HG02981 (cell line): ENCODE results near the gene CR1L.
A peak's percentile ranks its signal among the peaks of the same experiment; 100 is the strongest.
"Not testable (repeated sequence)": the region's sequence is repeated elsewhere in the genome, so short reads cannot be mapped to it uniquely, and the experiment has no call there.

Experiments
- ATAC-seq: cut with Tn5 transposase; IDR thresholded peaks from one replicate; pipeline ENCODE4 v1.9.1; 2021; ENCODE audit warnings: mild to moderate bottlenecking, moderate library complexity; ENCODE audit not compliant: unreplicated experiment

Gene CR1L

DNA sequence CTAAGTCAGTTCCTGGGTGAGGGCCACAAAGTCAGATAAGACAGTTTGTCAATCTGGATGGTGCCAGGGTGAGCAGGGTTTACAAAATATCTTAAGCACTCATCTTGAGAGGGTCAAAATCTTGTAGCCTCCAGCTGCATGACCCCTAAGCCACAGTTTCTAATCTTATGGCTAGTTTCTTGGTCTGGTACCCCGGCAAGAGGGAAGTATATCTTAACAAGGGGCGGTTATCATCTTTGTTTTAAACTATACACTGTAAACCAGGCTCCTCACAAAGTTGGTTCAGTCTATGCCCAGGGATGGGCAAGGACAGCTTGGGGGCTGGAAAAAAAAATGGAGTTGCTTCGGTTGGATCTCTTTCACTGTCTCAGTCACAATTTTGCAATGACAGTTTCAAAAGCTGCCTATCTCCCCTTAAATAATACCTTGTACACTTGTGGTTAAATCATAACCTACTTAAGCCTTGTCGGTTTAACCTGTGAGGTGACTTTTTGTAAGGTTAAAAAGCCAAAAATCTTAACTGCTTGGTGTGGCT is 99.1 kb downstream of the CR1L start:
- ATAC-seq: no peak

DNA sequence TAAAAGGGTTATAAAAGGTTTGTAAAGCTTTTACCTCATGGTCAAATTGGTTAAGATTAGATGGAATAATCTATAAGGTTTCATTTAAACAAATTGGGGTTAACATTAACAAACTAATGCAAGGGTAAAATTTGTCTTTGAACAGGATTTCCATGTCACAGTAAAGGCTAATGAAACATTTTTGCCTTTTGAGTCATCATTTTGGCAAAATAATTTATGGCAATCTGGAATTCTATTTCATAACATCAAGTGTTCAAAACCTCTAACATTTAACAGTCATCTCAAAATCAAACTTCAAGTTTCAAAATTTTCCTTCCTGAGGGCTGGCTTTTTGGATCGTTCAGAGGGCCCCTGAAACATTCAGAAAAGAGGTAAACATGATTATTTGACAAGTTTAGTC is 100.4 kb downstream of the CR1L start:
- ATAC-seq: no peak

DNA sequence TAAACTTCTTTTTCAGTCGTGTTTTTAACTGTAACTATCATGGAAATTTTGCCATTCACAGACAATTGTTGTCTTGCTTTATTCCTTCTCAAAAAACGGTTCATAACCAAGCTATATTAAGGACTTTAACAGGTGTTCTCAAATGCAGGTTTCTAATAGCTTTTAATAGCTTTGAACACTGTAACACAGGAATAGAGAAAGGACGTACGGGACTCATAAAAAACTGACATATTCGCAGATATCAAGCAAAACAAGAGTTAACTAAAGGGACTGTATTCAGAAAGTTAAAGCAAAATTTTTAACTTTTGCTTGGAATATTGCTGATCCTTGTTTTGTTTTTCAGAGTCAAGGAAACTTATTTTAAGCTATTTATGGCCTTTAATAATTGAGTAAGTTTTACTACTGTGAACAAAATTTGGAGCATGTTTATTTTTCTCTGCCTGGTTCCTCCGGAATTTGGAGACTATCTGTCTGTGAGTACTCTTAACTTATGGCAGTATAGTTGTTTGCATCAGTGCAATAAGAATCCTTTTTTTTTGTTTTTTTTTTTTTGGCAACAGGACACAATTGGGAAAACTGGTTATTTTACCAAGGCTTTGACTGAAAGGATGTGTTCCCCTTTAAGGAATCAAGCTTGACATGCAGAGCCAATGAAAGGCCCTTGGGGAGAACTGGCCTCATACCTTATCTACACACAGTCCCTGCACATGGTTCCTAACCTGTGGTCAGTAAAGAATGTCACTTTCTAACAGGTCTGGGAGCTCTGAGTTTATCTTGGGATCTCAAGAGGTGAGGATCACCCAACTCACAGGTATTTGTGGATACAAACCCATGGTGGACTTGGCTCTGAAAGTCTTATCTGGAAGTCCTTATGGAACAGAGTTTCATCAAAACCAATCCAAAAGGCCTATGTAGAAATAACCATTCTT is 101.2 kb downstream of the CR1L start:
- ATAC-seq: no peak

DNA sequence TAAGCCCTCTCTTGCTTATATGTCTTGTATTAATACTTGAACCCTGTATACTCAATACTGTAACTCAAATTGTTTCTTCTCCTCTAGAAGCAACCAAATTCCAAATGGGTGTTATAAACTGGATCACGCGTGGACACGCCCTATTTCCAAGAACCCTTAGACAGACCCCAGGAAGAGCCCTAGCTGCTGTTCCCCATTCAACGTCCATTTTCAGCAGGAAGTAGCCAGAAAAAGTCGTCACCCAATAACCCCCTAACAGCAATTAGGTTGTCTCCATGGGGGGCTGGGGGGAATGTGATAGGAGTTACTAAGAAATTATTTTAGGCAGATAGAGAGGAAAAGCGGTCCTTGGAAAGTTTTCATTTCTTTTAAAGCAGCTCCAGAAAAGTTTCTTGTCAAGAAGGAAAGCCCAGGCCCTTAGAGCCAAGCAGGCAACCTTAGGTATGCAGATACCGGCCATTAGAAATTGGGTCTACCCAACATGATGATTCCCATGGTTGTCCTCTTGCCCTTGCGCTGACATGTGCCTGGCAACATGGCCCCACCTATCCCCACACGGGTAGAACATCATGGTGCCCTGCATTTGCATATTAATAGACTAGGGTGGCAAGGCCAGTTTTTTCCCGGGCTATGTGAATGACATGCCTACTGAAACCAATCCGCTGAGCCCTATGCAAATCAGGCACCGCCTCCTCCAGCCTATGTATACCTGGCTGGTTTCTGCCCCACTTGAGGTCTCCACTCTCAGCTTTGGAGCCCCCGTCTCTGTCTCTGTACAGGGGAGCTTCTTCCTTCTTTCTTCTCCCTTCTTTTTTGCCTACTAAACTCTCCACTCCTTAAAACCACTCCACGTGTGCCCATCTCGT is 102.9 kb downstream of the CR1L start:
- no peak for ATAC-seq

DNA sequence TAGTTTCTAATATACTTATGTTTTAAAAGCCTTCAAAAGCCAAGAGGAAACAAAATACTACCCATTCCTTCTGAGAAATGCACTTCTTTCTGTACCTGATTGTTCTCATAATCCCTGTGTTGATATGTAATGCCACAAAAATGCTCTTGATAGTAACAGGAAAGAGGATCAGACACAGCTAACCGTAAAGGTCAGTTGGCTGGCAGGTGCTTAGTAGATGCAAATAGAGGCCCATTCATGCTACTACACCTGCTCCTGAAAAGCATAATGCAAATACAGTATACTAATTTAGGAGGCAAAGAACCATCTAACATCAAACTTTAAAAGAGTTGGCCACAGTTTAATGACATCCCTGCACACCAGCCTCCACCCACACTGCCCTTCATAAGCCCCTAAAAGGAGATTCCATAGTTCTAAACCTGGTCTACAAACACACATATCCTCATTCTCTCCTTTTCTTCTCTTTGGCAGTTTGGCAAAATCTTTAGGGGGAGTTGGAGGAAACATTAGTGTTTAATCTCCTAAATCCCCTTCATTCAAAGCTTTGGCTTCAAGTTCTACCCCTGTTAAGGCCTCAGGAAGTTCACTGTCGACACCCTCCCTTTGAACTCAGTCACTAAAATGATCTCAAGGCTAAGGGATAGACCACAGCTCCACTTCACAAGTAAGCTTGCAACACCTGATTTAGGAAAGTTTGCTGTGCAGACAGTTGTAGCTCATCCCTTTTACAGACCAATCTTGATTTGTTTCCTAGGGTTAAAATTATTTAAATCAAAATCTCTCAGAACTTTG is 104.0 kb downstream of the CR1L start:
- ATAC-seq: no peak

DNA sequence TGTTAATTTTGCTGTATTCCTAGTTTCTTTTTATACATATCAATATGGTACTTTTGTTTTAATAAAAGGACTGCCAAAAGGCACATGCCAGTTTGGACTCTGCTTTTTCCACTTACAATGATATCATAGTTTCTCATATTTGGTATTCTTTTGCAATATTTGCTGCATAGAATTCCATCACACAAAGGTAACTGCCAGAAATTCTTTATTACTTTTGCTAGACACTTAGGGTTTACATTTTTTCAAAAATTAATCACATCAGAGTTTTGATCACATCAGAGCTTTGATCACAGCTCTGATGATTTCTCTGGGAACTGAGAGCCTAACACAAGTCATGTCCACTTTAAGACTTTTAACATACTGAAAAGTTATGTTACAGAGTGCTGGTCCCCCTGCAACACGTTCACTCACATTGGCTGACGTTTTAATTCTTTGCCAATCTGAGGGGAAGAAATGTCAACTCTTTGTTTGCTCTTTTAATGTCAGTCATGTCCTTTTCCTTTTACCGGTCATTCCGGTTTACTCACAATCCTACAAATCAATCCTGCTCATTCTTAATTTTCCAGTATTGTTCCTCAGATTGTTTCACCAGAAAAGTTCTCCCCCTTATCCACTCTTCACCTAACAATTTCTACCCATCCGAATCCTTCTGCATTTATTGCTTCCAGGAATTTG is 105.8 kb downstream of the CR1L start:
- ATAC-seq: no peak

DNA sequence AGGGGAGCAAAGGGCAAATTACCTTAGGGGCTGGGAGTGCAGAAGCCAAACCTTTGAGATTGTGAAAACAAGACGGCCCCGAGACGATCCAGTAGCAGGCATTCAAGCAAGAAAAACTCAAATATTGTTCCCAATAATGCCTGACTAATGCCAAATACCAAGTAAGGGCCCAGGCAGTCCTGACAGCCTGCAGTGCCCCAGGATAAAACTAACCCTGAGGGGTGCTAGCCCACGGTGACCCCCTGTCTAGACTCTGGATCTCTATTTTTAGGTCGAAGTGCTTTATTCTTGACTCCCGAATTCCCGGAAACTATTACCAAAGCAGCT is 106.5 kb downstream of the CR1L start:
- peak; percentile 1 for ATAC-seq

DNA sequence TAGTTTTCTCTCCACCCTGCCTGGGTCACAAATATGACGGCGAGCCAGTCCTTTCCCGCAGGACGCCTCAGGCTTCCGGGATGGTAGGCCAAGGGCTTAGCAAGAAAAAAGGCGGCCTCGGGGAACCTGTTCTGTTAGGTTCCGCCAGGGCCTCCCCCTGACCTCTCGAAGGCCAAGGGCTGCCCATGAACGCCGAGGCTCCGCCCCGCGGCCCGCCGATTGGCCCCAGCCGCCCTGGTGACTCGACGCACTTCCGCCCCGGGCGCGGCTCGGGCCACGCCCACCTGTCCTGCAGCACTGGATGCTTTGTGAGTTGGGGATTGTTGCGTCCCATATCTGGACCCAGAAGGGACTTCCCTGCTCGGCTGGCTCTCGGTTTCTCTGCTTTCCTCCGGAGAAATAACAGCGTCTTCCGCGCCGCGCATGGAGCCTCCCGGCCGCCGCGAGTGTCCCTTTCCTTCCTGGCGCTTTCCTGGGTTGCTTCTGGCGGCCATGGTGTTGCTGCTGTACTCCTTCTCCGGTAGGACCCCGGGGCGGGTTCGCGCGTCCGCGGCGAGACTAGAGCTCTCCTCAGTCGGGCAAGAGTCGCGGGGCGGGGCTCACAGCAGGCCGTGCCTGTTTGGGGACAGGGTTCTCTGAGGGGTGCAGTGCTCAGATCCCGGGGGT is 107.0 kb downstream of the CR1L start, which contains the start of gene CD46:
Gene CD46, plus strand, starts transcription at position 265 of the 666 bp plus-strand sequence. Its CDS starts 159 bp downstream, at position 424.
- peak; percentile 97 for ATAC-seq

DNA sequence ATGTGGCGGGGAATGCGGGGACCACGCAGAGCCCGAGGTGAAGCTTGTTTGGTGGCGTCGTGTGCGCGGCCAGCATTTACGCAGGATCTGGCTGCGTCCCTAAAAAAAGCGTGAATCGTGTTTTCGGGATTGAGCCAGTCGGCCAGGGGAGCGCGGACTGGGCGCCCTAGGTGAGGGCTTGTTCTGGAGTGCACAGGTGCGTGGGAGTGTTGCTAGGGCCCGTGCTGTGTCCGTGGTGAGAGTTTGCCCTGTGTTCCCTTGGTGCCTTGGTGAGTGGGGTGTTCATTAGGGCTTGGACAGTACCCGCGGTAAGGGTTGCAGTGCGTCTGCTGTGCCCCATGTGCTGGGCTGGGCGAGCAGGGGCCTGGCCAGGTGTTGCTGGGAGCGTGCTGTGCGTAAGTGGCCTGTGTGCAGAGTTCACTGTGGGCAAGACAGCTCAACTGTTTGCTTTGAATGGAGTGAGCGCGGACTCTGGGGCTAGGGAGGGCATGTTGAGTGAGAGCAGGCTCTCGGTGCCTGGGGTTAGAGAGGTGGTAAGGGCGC is 107.6 kb downstream of the CR1L start:
- peak; percentile 22 for ATAC-seq

DNA sequence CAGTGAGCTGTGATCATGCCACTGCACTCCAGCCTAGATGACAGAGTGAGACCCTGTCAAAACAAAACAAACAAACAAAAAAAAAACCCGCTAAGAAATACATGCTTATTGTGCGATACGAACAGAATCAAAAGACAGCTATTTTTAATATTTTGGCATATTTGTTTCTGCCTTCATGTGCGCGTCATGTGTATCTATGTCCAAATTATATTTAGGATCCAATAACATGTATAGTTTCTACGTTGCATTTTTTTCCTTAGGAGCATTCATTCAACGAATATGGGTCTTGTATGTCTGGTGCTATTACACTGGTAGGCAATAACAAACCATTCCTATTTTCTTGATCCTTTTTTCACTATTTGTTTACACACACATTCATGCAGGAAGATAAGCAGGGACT is 108.7 kb downstream of the CR1L start:
- ATAC-seq: no peak

DNA sequence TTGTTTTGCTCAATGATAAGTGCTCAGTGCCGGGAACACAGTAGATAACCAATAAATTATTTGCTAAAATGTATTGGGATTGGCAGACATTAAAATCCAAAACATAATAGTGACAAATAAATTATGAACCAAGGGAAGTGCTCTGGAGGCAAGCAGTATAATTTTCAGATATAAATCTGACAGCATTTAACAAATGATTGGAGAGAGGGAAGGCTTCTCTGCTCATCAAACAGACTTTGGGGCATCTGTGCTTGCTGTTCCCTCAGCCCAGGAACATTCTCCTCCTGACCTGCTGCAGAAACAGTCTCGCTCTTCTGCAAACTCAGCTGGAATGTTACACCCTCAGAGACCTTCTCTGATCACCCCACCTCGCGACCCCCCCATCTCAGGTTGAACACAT is 109.1 kb downstream of the CR1L start:
- ATAC-seq: no peak

DNA sequence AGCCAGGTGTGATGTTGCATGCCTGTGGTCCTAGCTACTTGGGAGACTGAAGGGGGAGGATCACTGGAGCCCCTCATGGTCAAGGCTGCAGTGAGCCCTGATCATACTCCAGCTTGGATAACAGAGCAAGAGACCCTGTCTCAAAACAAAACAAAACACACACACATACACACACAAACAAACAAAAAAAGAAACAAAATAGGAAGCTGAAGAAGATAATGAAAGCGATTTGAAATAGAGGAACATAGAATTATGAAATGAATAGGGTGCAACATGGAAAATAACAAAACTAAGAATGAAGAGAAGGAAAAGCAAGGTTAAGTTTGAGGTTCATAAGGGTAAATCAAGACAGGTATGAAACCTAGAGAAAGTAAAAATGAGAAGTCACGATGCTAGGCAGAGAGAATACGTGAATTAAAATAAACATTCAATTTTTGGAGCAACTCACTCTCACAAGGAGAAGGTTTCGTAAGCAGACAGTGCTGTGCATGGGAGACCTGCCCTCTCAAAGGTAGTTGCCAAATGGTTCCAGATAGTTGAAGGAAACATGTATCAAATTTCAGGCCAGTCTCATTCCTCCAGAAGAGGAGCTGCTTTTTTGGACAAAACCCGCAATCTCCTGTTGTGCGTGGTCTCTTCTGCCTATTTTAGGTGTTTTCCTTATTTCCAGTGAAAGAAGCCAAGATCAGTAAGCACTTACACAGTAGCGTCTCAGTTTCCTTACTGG is 110.2 kb downstream of the CR1L start:
- no peak for ATAC-seq

DNA sequence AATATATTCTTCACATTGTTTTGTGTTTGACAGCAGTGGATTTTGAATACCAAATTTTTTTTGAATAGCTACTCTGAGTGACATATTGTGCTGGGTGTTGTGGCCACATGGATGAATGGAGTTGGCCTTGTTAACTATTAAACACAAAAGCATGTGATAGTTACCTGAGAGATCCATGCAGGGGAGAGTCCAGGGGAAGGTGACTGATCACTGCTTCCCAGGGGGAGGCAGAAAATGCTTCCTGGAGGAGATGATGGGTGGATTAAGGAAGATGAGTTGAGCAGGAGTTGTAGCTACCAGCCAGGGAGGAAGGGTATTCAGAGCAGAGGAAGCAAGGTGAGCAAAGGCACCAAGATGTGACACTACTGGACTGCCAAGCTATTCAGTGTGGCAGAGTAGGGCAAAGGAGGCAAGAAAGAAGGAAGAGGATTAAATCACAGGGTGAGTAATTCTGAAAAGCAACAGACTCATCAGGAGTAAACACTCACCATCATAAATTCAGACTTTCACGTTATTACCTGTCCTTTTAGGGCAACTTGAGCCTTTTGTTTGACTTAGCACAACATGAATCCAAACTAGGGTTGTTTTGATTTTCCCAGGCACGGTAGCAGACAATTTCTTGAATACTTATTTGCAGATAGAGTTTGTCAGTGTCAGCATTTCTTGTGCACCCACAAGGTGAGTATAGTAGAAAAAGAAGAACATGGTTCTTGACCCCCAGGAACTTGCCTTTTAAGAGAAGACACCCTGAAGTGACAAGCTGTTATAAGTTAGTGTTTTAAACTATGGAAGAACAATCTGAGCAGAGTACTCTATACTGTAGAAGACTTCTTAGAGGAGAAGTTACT is 111.1 kb downstream of the CR1L start:
- no peak for ATAC-seq

DNA sequence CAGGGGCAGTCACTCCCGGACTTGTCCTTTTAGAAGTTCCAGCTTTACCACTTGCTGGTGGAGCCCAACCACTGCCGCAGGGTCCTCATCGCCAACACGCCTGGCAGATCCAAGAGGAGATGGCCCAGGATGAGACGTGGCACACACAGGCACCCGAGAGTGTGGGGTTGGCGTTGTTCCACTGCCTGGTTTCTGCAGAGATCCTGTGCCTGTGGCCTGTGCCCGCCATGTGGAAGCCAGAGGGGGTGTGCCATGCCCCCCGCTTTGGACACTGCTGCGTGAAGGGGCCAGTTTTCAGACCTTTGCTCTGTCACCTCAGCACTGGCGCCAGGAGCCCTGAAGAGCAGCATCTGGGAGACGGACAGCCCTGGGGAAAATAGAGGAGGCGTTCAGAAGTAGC is 117.7 kb downstream of the CR1L start:
- ATAC-seq: no peak

DNA sequence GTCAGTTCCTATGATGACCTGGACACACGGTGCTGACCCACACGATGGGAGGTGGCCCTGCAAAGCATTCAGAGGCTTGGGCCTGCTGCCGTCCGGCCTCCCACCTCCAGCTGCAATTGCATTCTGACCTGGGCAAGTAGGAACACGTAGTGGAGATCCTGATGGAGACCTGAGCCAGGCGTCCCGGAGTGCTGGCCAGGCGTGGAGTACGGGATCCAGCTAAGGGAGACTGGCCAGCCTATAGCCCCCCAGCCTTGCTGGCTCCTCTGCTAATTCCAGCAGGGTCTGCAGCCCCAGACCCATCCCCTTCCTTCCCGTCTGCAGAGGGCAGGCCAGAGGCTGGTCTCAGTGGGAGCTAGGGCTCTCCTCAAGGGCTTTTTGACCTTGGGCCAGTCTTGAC is 118.2 kb downstream of the CR1L start:
- no peak for ATAC-seq

DNA sequence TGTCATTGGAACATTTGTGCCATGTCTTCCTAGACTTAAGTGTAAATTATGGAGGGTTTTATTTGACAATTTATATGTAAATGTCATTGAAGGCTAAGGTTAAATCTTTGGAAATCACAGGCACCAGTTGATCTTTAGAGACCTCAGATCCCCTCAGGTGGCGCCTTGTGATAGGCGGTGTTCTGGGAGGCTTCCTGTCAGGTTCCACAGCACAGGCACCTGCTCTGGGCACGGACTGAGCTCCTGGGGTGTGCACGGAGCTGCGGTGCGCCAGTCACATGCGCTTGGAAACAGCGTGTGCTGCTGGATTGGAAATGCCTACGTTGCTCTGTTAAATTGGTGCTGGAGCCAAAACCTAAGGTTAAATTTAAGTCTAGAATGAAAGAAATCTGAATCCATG is 119.0 kb downstream of the CR1L start:
- ATAC-seq: no peak

DNA sequence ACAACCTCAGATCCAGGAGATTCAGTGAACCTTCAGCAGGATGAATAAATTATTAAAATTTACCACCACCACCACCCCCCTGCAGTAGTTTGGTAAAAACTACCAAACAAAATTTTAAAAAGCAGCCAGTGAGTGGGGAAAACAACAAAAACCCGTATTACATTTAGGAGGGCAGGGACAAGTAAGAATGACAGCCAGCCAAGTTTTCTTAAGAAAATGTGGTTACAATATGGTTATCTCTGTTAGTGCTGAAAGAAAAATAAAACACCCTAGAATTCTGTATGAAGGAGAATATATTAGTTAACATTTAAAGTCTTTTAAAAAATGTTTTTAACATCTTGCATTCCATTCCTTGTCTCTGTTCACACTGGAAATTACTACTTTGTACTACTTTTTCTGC is 121.6 kb downstream of the CR1L start:
- ATAC-seq: no peak

DNA sequence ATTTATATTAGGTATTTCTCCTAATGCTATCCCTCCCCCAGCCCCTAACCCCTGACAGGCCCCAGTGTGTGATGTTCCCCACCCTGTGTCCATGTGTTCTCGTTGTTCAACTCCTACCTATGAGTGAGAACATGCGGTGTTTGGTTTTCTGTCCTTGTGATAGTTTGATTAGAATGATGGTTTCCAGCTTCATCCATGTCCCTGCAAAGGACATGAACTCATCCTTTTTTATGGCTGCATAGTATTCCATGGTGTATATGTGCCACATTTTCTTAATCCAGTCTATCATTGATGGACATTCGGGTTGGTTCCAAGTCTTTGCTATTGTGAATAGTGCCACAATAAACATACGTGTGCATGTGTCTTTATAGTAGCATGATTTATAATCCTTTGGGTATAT is 125.6 kb downstream of the CR1L start:
- ATAC-seq: not testable (repeated sequence)
